H1 (cell line): ENCODE measurements around the gene GABARAPL2.
"Not testable (repeated sequence)": the region's sequence is repeated elsewhere in the genome, so short reads cannot be mapped to it uniquely, and the experiment has no call there.

Source experiments
- ASH2L ChIP-seq: fragments of 200-600, 300-600 bp; sonication (generic); IDR thresholded peaks from one replicate; pipeline ENCODE4 v1.7.1; 2017; ENCODE audit warnings: low read length
- CBX8 ChIP-seq: fragments of 300-800, 300-1000 bp; sonication (generic); IDR thresholded peaks from 2 replicates; pipeline ENCODE4 v1.7.1; 2016; ENCODE audit warnings: low read depth, low read length, borderline replicate concordance
- PHF8 ChIP-seq: fragments of 200-600 bp; sonication (generic); conservative IDR thresholded peaks from 2 replicates; pipeline ENCODE4 v1.7.1; 2012; ENCODE audit warnings: low read depth, mild to moderate bottlenecking, inconsistent platforms, low read length, moderate library complexity
- POLR2A ChIP-seq, 2 experiments: IDR thresholded peaks; 1 replicate in 1 of 2; 2 replicates in 1 of 2; pipeline ENCODE4 v1.6.1; 2011; ENCODE audit warnings: low read depth in 2 of 2, low read length in 2 of 2, mild to moderate bottlenecking in 2 of 2; ENCODE audit errors: control extremely low read depth in 1 of 2
- POU5F1 ChIP-seq: IDR thresholded peaks from 2 replicates; pipeline ENCODE4 v1.6.1; 2011; ENCODE audit warnings: low read depth, mild to moderate bottlenecking, low read length, moderate library complexity
- SIN3A ChIP-seq, 2 experiments: IDR thresholded peaks in 1 of 2; conservative IDR thresholded peaks in 1 of 2; 2 replicates each; pipeline ENCODE4 v1.6.1; 2011 to 2012; ENCODE audit warnings: low read length in 2 of 2, improper control_type of control experiment in 1 of 2, low read depth in 1 of 2, mild to moderate bottlenecking in 1 of 2
- YY1 ChIP-seq: IDR thresholded peaks from 2 replicates; pipeline ENCODE4 v1.6.1; 2011; ENCODE audit warnings: low read depth, mild to moderate bottlenecking, low read length

DNA sequence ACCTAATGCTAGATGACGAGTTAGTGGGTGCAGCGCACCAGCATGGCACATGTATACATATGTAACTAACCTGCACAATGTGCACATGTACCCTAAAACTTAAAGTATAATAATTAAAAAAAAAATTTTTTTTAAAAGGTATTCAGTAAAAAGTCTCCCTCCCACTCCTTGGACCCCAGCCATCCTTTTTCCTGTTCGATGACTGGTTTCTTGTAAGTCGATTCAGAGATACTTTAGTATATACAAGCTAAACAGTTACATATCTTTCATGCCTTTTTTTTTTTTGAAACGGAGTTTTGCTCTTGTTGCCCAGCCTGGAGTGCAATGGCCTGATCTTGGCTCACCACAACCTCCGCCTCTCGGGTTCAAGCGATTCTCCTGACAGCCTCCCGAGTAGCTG, 25.7 kb downstream of the GABARAPL2 start:
- TF ChIP-seq SIN3A (conservative IDR thresholded peaks at IDR 0.05 in 1 of 2, IDR thresholded peaks at IDR 0.05 in 1 of 2; ENCODE audit: low read depth in 1 of 2, low read length in 2 of 2); POLR2A (IDR thresholded peaks at IDR 0.05; ENCODE audit: control extremely low read depth in 1 of 2, low read depth in 2 of 2, low read length in 2 of 2); CBX8; PHF8; POU5F1; ASH2L; YY1: not testable (repeated sequence)
